HG03378 (cell line): ENCODE measurements around the gene DGKI.

Experiments used
- ATAC-seq: cut with Tn5 transposase; IDR thresholded peaks from one replicate; pipeline ENCODE4 v1.9.1; 2021; ENCODE audit warnings: mild to moderate bottlenecking, moderate library complexity; ENCODE audit not compliant: unreplicated experiment

The DGKI gene

GRCh38 chr7:137388916-137389315, 457.9 kb downstream of the DGKI start:
- no peak for ATAC-seq

DNA sequence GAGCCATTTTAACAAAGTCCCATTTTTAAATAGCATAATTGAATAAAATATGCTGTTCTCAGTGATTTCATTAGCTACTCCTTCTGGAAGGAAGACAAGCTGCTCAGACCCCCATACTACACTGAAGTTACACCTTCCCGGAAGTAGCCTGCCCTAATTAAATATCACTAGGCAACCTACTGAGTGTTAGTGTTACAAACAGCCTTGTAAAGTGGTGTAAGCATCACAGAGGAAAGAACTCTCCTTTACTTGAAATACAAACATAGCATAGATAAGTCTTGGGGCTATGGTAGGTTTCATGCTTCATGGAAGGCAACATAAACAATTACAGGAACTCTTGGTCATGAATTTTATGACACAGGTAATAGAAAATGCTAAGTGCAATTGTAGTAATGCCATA, 459.8 kb downstream of the DGKI start:
- ATAC-seq: no peak

DNA sequence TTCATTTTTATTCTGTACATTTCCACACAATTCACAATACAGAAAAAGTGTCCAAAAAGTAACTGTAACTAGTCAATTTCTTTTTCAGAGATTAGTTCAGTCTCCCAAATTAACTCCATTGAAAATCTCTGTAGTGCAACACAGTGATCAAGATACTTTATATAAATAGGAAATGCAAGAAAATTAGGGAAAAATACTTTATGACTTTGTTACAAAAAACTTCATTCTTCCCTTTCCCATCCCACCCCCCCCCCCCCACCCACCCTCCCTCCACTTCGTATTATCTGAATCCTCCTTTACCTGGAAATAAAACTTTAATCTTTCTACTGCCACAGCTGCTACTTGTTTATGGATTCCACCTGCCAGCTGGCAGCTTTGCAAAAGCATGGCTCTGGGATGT, 465.7 kb downstream of the DGKI start:
- ATAC-seq: no peak

- ATAC-seq: no peak
These were observed 473.3 kb downstream of the DGKI start for GRCh38 chr7:137373507-137373906.

DNA sequence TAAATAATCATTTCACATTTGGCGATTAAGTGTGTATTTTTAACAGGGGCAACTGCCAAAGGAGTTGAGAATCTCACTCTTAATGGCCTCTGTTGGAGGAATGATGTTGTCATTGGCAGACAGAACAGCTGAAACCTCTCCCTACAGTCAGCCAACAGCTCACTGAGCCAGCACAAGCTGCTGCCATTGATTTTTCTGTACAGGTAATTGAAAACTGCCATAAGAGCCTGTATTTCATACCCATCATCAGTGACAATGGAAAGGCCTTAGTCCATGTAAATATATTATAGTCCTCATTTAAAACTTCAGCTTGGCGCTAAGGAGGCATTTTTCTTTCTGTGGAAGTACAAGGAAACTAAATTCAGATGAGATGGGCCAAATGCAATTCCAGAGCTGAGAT, 475.2 kb downstream of the DGKI start:
- no peak for ATAC-seq

GRCh38 chr7:137366995-137367394, 479.8 kb downstream of the DGKI start:
- ATAC-seq: no peak

GRCh38 chr7:137363683-137364082, 483.1 kb downstream of the DGKI start:
- ATAC-seq: no peak

- no peak for ATAC-seq
These were observed 486.6 kb downstream of the DGKI start for GRCh38 chr7:137360087-137360679.

GRCh38 chr7:137354961-137355360, 491.8 kb downstream of the DGKI start:
- no peak for ATAC-seq

DNA sequence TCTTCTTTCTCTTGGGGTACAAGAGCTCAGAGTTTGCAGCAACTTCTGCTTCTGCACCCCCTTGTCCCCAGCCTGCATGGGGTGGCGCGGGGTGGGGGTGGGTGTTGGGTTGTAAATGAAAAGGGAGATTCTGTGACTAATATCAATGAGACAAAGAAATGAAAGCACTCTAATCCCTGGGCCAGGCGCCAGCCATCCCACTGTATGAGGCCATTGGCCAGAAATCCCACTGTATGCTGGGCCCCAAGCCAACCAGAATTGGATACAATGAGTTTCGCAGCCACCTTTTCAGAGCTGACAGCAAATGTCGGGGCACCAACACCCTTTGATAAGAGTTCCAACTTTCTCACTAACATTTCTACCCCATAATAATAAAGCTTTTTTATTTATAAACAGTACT, 492.4 kb downstream of the DGKI start:
- no peak for ATAC-seq

- ATAC-seq: no peak
These were observed 494.8 kb downstream of the DGKI start for GRCh38 chr7:137351941-137352340.

DNA sequence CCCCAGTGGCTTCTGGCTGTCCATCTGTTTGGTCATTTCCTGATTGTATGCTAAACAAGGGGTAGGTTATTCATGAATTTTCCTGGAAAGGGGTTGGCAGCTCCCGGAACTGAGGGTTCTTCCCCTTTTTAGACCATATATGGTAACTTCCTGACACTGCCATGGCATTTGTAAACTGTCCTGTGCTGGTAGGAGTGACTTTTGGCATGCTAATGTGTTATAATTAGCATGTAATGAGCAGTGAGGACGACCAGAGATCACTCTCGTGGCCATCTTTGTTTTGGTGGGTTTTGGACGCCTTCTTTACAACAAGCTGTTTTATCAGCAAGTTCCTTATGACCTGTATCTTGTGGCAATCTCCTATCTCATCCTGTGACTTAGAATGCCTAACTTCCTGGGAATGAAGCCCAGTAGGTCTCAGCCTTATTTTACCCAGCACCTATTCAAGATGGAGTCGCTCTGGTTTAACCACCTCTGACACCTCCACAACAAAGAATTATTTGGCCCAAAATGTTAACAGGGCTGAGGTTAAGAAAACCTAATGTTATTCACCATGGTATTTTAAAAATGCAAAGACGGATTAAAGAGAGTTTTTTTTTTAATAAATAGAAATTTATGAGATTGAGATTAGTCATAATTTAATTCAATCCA, 500.9 kb downstream of the DGKI start:
- no peak for ATAC-seq

- no peak for ATAC-seq
These were observed 503.4 kb downstream of the DGKI start, which contains the start of gene PTN for GRCh38 chr7:137343281-137343841. Gene PTN (minus strand): TSS chr7:137343733. CDS start chr7:137254973, 88,760 bp downstream.

- no peak for ATAC-seq
These were observed 503.9 kb downstream of the DGKI start for GRCh38 chr7:137342828-137343261.

DNA sequence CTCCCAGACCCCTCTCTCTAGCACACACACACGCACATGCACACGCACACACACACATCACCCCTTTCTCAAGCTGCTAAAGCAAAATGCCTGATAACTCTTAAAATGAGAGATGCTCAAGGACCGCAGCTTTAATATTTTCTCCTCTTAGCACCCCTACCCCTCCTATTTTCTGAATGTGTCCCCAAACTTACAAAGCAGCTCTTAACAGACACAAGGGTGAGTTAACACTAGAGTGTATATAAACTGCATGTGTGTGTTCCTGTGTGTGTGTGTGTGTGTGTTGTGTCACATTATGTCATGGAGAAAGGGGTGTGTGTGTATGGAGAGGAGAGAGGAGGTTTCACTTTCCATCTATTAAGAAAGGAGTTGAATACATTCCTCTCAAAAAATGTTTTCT, 504.5 kb downstream of the DGKI start:
- no peak for ATAC-seq

GRCh38 chr7:137337902-137338301, 508.9 kb downstream of the DGKI start:
- ATAC-seq: no peak

DNA sequence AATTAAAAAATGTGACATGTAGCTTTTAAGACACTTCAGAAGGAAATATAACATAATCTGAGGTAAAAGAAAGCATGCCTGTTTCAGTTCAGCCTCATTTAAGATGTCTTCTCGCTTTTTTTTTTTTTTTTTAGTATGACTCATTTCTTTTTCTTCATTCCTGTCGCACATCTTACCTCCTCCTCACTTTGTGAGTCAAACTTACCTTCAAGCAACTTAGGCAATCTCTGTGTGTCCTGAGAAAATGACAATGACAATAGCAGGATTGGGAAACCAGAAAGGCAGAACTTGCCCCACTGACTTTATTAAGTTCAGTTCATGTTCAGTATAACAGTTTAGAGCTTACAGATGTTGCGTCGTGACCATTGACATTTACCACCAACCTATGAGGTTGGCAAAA, 511.0 kb downstream of the DGKI start:
- ATAC-seq: no peak

- ATAC-seq: no peak
These were observed 515.4 kb downstream of the DGKI start for GRCh38 chr7:137331378-137331777.
